ENCODE results near the gene AKR1B15. TPM values are rescaled to one million over a fixed set of nuclear protein-coding genes. Genes with fewer than 3 reads are reported as not detected.

Gene AKR1B15
- polyA plus RNA-seq, 1 donor (not counting 4 experiments of a cell fraction or from before 2014, with no cell fraction given), result 0.28 TPM

GRCh38 chr7:134532954-134533218 is 16.0 kb upstream of the AKR1B15 start:
- no peaks in the 10 kb centered on the region for H3K27me3 ChIP-seq (ENCODE audit: control insufficient read depth, extremely low read depth, insufficient read depth, low read length)
- DNase-seq (ENCODE audit: low read depth, low spot score), result no peak
- H3K36me3 ChIP-seq (ENCODE audit: control insufficient read depth in 2 of 2, extremely low read depth in 1 of 2, insufficient read depth in 2 of 2, low read length in 2 of 2), result no peaks in the 10 kb centered on the region
- FAIRE-seq, result no peak
- H3K79me2 ChIP-seq (ENCODE audit: control insufficient read depth, insufficient read depth, low read length), result no peaks in the 10 kb centered on the region
- H4K20me1 ChIP-seq (ENCODE audit: control insufficient read depth, extremely low read depth, insufficient read depth, low read length), result no peaks in the 10 kb centered on the region
- TF ChIP-seq CTCF (optimal IDR thresholded peaks at IDR 0.05 in 1 of 3, IDR thresholded peaks at IDR 0.05 in 1 of 3, conservative IDR thresholded peaks at IDR 0.05 in 1 of 3; ENCODE audit: extremely low read depth in 1 of 3, insufficient read depth in 2 of 3, low read length in 3 of 3) (no peak), EZH2 (IDR thresholded peaks at IDR 0.05; ENCODE audit: low read length) (no peak)
- no peaks in the 10 kb centered on the region for H3K9me1 ChIP-seq (ENCODE audit: control insufficient read depth, extremely low read depth, insufficient read depth, low read length)
- no peaks in the 10 kb centered on the region for H3K9me3 ChIP-seq (ENCODE audit: control insufficient read depth, low read depth, low read length)
- no peak overlapping the region for H3K9ac ChIP-seq (ENCODE audit: control insufficient read depth, extremely low read depth, insufficient read depth, low read length)
- dilution Hi-C loops (cut with MboI; ENCODE audit: extremely low pct_ligation_motif_present, low sequenced_read_pairs), result no loop called here
- H3K4me1 ChIP-seq (ENCODE audit: control insufficient read depth, extremely low read depth, insufficient read depth, low read length), result peaks cover 34% of the 10 kb centered on the region
- H3K27ac ChIP-seq (ENCODE audit: control insufficient read depth, insufficient read depth, low read length), result peak overlapping the region; percentile 41
- H3K4me3 ChIP-seq (ENCODE audit: control insufficient read depth in 2 of 3, extremely low read depth in 1 of 3, insufficient read depth in 2 of 3, low read depth in 1 of 3, low read length in 3 of 3), result no peak overlapping the region
- H2AFZ ChIP-seq (ENCODE audit: control insufficient read depth, low read length), result no peak overlapping the region
- H3K4me2 ChIP-seq (ENCODE audit: control insufficient read depth, extremely low read depth, insufficient read depth, low read depth, low read length), result peak overlapping the region; percentile 41

GRCh38 chr7:134533288-134533771 is 15.6 kb upstream of the AKR1B15 start:
- H3K4me3 ChIP-seq (ENCODE audit: control insufficient read depth in 2 of 3, extremely low read depth in 1 of 3, insufficient read depth in 2 of 3, low read depth in 1 of 3, low read length in 3 of 3), result no peak overlapping the region
- dilution Hi-C loops (cut with MboI; ENCODE audit: extremely low pct_ligation_motif_present, low sequenced_read_pairs), result no loop called here
- H3K9me3 ChIP-seq (ENCODE audit: control insufficient read depth, low read depth, low read length), result no peaks in the 10 kb centered on the region
- no peak for FAIRE-seq
- peak overlapping the region; percentile 41 for H3K4me2 ChIP-seq (ENCODE audit: control insufficient read depth, extremely low read depth, insufficient read depth, low read depth, low read length)
- H2AFZ ChIP-seq (ENCODE audit: control insufficient read depth, low read length), result no peak overlapping the region
- H3K79me2 ChIP-seq (ENCODE audit: control insufficient read depth, insufficient read depth, low read length), result no peaks in the 10 kb centered on the region
- no peaks in the 10 kb centered on the region for H3K27me3 ChIP-seq (ENCODE audit: control insufficient read depth, extremely low read depth, insufficient read depth, low read length)
- TF ChIP-seq EZH2 (IDR thresholded peaks at IDR 0.05; ENCODE audit: low read length) (no peak), CTCF (optimal IDR thresholded peaks at IDR 0.05 in 1 of 3, IDR thresholded peaks at IDR 0.05 in 1 of 3, conservative IDR thresholded peaks at IDR 0.05 in 1 of 3; ENCODE audit: extremely low read depth in 1 of 3, insufficient read depth in 2 of 3, low read length in 3 of 3) (no peak)
- H4K20me1 ChIP-seq (ENCODE audit: control insufficient read depth, extremely low read depth, insufficient read depth, low read length), result no peaks in the 10 kb centered on the region
- H3K9me1 ChIP-seq (ENCODE audit: control insufficient read depth, extremely low read depth, insufficient read depth, low read length), result no peaks in the 10 kb centered on the region
- no peaks in the 10 kb centered on the region for H3K36me3 ChIP-seq (ENCODE audit: control insufficient read depth in 2 of 2, extremely low read depth in 1 of 2, insufficient read depth in 2 of 2, low read length in 2 of 2)
- DNase-seq (ENCODE audit: low read depth, low spot score), result no peak
- peaks cover 29% of the 10 kb centered on the region for H3K4me1 ChIP-seq (ENCODE audit: control insufficient read depth, extremely low read depth, insufficient read depth, low read length)
- H3K9ac ChIP-seq (ENCODE audit: control insufficient read depth, extremely low read depth, insufficient read depth, low read length), result no peak overlapping the region
- H3K27ac ChIP-seq (ENCODE audit: control insufficient read depth, insufficient read depth, low read length), result no peak overlapping the region

Measured in keratinocyte (primary cell).